Ishikawa (cell line): ENCODE measurements around the gene MYO9B.

Experiments used
- CEBPB ChIP-seq: IDR thresholded peaks from 2 replicates; pipeline ENCODE4 v1.6.1; 2012
- CREB1 ChIP-seq: IDR thresholded peaks from 2 replicates; pipeline ENCODE4 v1.6.1; 2012; ENCODE audit warnings: low read depth
- EGR1 ChIP-seq: IDR thresholded peaks from 2 replicates; pipeline ENCODE4 v1.6.1; 2012
- EP300 ChIP-seq: IDR thresholded peaks from 2 replicates; pipeline ENCODE4 v1.6.1; 2012; ENCODE audit warnings: borderline replicate concordance
- FOXM1 ChIP-seq: IDR thresholded peaks from 2 replicates; pipeline ENCODE4 v1.6.1; 2012; ENCODE audit warnings: low read depth, borderline replicate concordance
- MAX ChIP-seq: IDR thresholded peaks from 2 replicates; pipeline ENCODE4 v1.6.1; 2012
- NFIC ChIP-seq: IDR thresholded peaks from 2 replicates; pipeline ENCODE4 v1.6.1; 2012
- RAD21 ChIP-seq: IDR thresholded peaks from 2 replicates; pipeline ENCODE4 v1.6.1; 2012; ENCODE audit warnings: low read depth
- TAF1 ChIP-seq: IDR thresholded peaks from 2 replicates; pipeline ENCODE4 v1.6.1; 2012; ENCODE audit warnings: low read depth, mild to moderate bottlenecking
- TCF12 ChIP-seq: IDR thresholded peaks from 2 replicates; pipeline ENCODE4 v1.6.1; 2012; ENCODE audit warnings: low read depth
- TEAD4 ChIP-seq: IDR thresholded peaks from 2 replicates; pipeline ENCODE4 v1.6.1; 2012
- YY1 ChIP-seq: IDR thresholded peaks from 2 replicates; pipeline ENCODE4 v1.6.1; 2012; ENCODE audit warnings: low read depth
- ZBTB7A ChIP-seq: IDR thresholded peaks from 2 replicates; pipeline ENCODE4 v1.6.1; 2012; ENCODE audit warnings: low read depth
- TF ChIP-seq, protein P1 (sequence below): IDR thresholded peaks from 2 replicates; pipeline ENCODE4 v1.6.1; 2012; ENCODE audit warnings: low read depth, mild to moderate bottlenecking
- TF ChIP-seq, protein P2 (sequence below): IDR thresholded peaks from 2 replicates; pipeline ENCODE4 v1.6.1; 2012

MYO9B gene

DNA sequence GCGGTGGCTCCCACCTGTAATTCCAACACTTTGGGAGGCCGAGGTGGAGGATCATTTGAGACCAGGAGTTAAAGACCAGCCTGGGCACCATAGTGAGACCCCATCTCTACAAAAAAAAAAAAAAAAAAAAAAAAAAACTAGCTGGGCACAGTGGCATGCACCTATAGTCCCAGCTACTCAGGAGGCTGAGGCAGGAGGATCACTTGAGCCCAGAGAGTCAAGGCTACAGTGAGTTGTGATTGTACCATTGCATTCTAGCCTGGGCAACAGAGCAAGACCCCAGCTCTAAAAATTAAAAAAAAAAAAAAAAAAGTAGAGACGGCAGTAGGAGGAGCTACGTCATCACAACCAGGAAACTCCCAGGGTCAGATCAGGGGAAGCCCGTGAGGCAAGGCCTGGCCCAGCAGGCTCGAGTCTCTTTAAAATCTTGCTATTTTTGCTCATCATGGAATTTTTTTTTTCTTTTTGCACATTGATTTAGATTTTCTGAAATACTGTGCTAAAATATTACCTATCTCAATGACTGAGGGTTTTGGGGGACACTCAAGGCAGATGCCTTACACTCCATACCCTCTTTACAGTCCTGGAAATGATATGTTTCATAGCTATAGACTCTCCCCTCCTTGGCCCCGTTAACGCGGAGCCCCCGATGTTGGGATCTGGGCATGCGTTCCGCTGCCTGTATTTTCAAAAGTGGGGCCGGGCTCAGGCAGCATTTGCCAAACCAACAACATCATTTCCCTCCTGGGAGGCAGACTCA lies 95.1 kb downstream of the MYO9B start:
- TF ChIP-seq MAX (no peak), EP300 (no peak), EGR1 (no peak), TEAD4 (no peak), CREB1 (no peak), NFIC (no peak), TAF1 (no peak), RAD21 (no peak), TCF12 (no peak), ZBTB7A (no peak), YY1 (no peak), FOXM1 (no peak), CEBPB (no peak)
- TF ChIP-seq, protein P1, sequence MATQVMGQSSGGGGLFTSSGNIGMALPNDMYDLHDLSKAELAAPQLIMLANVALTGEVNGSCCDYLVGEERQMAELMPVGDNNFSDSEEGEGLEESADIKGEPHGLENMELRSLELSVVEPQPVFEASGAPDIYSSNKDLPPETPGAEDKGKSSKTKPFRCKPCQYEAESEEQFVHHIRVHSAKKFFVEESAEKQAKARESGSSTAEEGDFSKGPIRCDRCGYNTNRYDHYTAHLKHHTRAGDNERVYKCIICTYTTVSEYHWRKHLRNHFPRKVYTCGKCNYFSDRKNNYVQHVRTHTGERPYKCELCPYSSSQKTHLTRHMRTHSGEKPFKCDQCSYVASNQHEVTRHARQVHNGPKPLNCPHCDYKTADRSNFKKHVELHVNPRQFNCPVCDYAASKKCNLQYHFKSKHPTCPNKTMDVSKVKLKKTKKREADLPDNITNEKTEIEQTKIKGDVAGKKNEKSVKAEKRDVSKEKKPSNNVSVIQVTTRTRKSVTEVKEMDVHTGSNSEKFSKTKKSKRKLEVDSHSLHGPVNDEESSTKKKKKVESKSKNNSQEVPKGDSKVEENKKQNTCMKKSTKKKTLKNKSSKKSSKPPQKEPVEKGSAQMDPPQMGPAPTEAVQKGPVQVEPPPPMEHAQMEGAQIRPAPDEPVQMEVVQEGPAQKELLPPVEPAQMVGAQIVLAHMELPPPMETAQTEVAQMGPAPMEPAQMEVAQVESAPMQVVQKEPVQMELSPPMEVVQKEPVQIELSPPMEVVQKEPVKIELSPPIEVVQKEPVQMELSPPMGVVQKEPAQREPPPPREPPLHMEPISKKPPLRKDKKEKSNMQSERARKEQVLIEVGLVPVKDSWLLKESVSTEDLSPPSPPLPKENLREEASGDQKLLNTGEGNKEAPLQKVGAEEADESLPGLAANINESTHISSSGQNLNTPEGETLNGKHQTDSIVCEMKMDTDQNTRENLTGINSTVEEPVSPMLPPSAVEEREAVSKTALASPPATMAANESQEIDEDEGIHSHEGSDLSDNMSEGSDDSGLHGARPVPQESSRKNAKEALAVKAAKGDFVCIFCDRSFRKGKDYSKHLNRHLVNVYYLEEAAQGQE = no peak
- TF ChIP-seq, protein P2, sequence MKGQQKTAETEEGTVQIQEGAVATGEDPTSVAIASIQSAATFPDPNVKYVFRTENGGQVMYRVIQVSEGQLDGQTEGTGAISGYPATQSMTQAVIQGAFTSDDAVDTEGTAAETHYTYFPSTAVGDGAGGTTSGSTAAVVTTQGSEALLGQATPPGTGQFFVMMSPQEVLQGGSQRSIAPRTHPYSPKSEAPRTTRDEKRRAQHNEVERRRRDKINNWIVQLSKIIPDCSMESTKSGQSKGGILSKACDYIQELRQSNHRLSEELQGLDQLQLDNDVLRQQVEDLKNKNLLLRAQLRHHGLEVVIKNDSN = no peak

GRCh38 chr19:17171874-17172273 lies 96.3 kb downstream of the MYO9B start:
- TF ChIP-seq YY1 = no peak
- TF ChIP-seq, protein P1 = no peak
- TF ChIP-seq TEAD4 = no peak
- no peak for TF ChIP-seq RAD21
- TF ChIP-seq FOXM1 = no peak
- no peak for TF ChIP-seq EGR1
- TF ChIP-seq MAX = no peak
- no peak for TF ChIP-seq CREB1

GRCh38 chr19:17172624-17173345 lies 97.2 kb downstream of the MYO9B start:
- TF ChIP-seq MAX (no peak), CEBPB (no peak), TAF1 (no peak), EP300 (no peak), TEAD4 (no peak), RAD21 (no peak), NFIC (no peak), EGR1 (no peak), ZBTB7A (no peak), FOXM1 (no peak), YY1 (no peak), TCF12 (no peak), CREB1 (no peak)
- TF ChIP-seq, protein P1 = no peak
- TF ChIP-seq, protein P2 = no peak

- no peak for TF ChIP-seq TEAD4
- TF ChIP-seq TAF1 = no peak
- TF ChIP-seq YY1 = no peak
- no peak for TF ChIP-seq EP300
- no peak for TF ChIP-seq ZBTB7A
- TF ChIP-seq, protein P1 = no peak
- no peak for TF ChIP-seq CEBPB
- TF ChIP-seq CREB1 = no peak
- no peak for TF ChIP-seq MAX
- no peak for TF ChIP-seq NFIC
- TF ChIP-seq, protein P2 = no peak
- no peak for TF ChIP-seq RAD21
- TF ChIP-seq EGR1 = no peak
- TF ChIP-seq FOXM1 = no peak
- no peak for TF ChIP-seq TCF12
Measured at GRCh38 chr19:17178291-17178690, 102.7 kb downstream of the MYO9B start.
